A549 (cell line): ENCODE data around the gene POLD1. TPM values are rescaled to one million over a fixed set of nuclear protein-coding genes. Genes with fewer than 3 reads are reported as not detected.

Experiments
- ATAC-seq, 2 experiments: fragments of 200-7000 bp in 1 of 2; fragments of >200 bp in 1 of 2; cut with Nextera tagmentation in 1 of 2; cut with Tn5 transposase in 1 of 2; 3 replicates each; pipeline versions ENCODE4 v1.8.0 to v1.9.1; 2018 to 2020; ENCODE audit warnings: mild to moderate bottlenecking in 1 of 2, moderate library complexity in 1 of 2
- CTCF ChIA-PET: fragments of 300-600 bp; sonication (Branson Sonifier 250); formaldehyde crosslinking; extraction: SDS; loops from one replicate; lab custom pipeline; 2021; ENCODE audit warnings: antibody characterized with exemption, inconsistent platforms; lab: Yijun Ruan, JAX
- POLR2A ChIA-PET: fragments of 350-600 bp; formaldehyde crosslinking; extraction: SDS; loops from one replicate; lab custom pipeline; 2021; ENCODE audit warnings: antibody characterized with exemption, inconsistent platforms; lab: Yijun Ruan, JAX
- DNase-seq, 2 experiments: peaks; one replicate each; pipeline versions ENCODE4 v3.0.0 to v3.0.0-alpha.2; 2011 to 2016; ENCODE audit warnings: low read depth in 1 of 2, low spot score in 1 of 2
- FAIRE-seq: peaks from 2 replicates; lab custom pipeline; 2011; peaks lifted over from hg19 to GRCh38; lab: Jason Lieb, UNC
- H3K27ac ChIP-seq, 2 experiments: fragments of >200 bp; sonication (Bioruptor Twin); formaldehyde crosslinking; 3 replicates each; pipeline ENCODE4 v1.5.1; 2016 to 2017
- H3K4me1 ChIP-seq: fragments of >200 bp; sonication (Bioruptor Twin); formaldehyde crosslinking; 3 replicates; pipeline ENCODE4 v1.6.1; 2016
- H3K4me2 ChIP-seq: fragments of >200 bp; sonication (Bioruptor Twin); formaldehyde crosslinking; 3 replicates; pipeline ENCODE4 v1.6.1; 2016
- H3K4me3 ChIP-seq: fragments of >200 bp; sonication (Bioruptor Twin); formaldehyde crosslinking; 3 replicates; pipeline ENCODE4 v1.5.1; 2016
- H3K9me3 ChIP-seq: fragments of >200 bp; sonication (Bioruptor Twin); formaldehyde crosslinking; 3 replicates; pipeline ENCODE4 v1.6.1; 2016
- CTCF ChIP-seq: fragments of >200 bp; sonication (Bioruptor Twin); formaldehyde crosslinking; IDR thresholded peaks from 3 replicates; pipeline ENCODE4 v1.5.1; 2016
- EHMT2 ChIP-seq: fragments of 200-600 bp; sonication (generic); IDR thresholded peaks from 2 replicates; pipeline ENCODE4 v1.6.1; 2016; ENCODE audit warnings: antibody characterized with exemption, low read depth, mild to moderate bottlenecking, moderate library complexity
- EP300 ChIP-seq, 2 experiments: fragments of >200 bp; sonication (Bioruptor Twin); formaldehyde crosslinking; IDR thresholded peaks; 2 replicates in 1 of 2; 3 replicates in 1 of 2; pipeline ENCODE4 v1.6.1; 2016 to 2017
- ESRRA ChIP-seq: fragments of 150-350 bp; IDR thresholded peaks from 2 replicates; pipeline ENCODE4 v1.6.1; 2014; ENCODE audit warnings: mild to moderate bottlenecking, low read length, borderline replicate concordance
- GATA3 ChIP-seq: IDR thresholded peaks from 2 replicates; pipeline ENCODE4 v1.6.1; 2012; ENCODE audit warnings: borderline replicate concordance
- HDAC2 ChIP-seq: fragments of 200-600 bp; sonication (generic); IDR thresholded peaks from 2 replicates; pipeline ENCODE4 v1.6.1; 2016
- HEYL ChIP-seq: fragments of 250-450 bp; sonication (Bioruptor Pico); IDR thresholded peaks from 2 replicates; pipeline ENCODE4 v1.8.0; 2021; ENCODE audit warnings: mild to moderate bottlenecking, moderate library complexity
- HOXA7 ChIP-seq: fragments of 250-450 bp; sonication (Bioruptor Pico); IDR thresholded peaks from 2 replicates; pipeline ENCODE4 v1.5.0; 2020; ENCODE audit warnings: mild to moderate bottlenecking, moderate library complexity
- HOXB5 ChIP-seq: fragments of 250-450 bp; sonication (Bioruptor Pico); IDR thresholded peaks from 2 replicates; pipeline ENCODE4 v1.5.0; 2020; ENCODE audit warnings: mild to moderate bottlenecking, moderate library complexity
- JUN ChIP-seq, 2 experiments: fragments of >200 bp; sonication (Bioruptor Twin); formaldehyde crosslinking; IDR thresholded peaks; 2 replicates in 1 of 2; 3 replicates in 1 of 2; pipeline ENCODE4 v1.6.1; 2016 to 2017
- JUNB ChIP-seq: fragments of >200 bp; sonication (Bioruptor Twin); formaldehyde crosslinking; IDR thresholded peaks from 2 replicates; pipeline ENCODE4 v1.6.1; 2016
- MAX ChIP-seq: IDR thresholded peaks from 2 replicates; pipeline ENCODE4 v1.6.1; 2012
- NFE2L2 ChIP-seq: fragments of 150-350 bp; conservative IDR thresholded peaks from 2 replicates; pipeline ENCODE4 v1.6.1; 2014; ENCODE audit warnings: low read length
- NPAS2 ChIP-seq: fragments of 250-450 bp; sonication (Bioruptor Pico); IDR thresholded peaks from 2 replicates; pipeline ENCODE4 v1.8.0; 2022; ENCODE audit warnings: mild to moderate bottlenecking, moderate library complexity, borderline replicate concordance
- PBX3 ChIP-seq: IDR thresholded peaks from 2 replicates; pipeline ENCODE4 v1.6.1; 2012
- PHF8 ChIP-seq: fragments of 200-600 bp; sonication (generic); IDR thresholded peaks from 2 replicates; pipeline ENCODE4 v1.6.1; 2016; ENCODE audit warnings: low read depth, mild to moderate bottlenecking, antibody characterized with exemption, moderate library complexity, borderline replicate concordance
- RNF2 ChIP-seq: fragments of 200-600 bp; sonication (generic); IDR thresholded peaks from 2 replicates; pipeline ENCODE4 v1.6.1; 2016; ENCODE audit warnings: low read depth, mild to moderate bottlenecking, antibody characterized with exemption, moderate library complexity, borderline replicate concordance
- SMC3 ChIP-seq: fragments of >200 bp; sonication (Bioruptor Twin); formaldehyde crosslinking; IDR thresholded peaks from 3 replicates; pipeline ENCODE4 v1.6.1; 2018; ENCODE audit warnings: inconsistent platforms
- TFCP2L1 ChIP-seq: fragments of 250-450 bp; sonication (Bioruptor Pico); IDR thresholded peaks from 2 replicates; pipeline ENCODE4 v1.5.0; 2021; ENCODE audit warnings: mild to moderate bottlenecking
- TP53 ChIP-seq: fragments of 250-450 bp; sonication (Bioruptor Pico); IDR thresholded peaks from 2 replicates; pipeline ENCODE4 v1.5.0; 2021; ENCODE audit warnings: mild to moderate bottlenecking, moderate library complexity
- USF2 ChIP-seq: fragments of 450-650 bp; IDR thresholded peaks from 2 replicates; pipeline ENCODE4 v1.6.1; 2014; ENCODE audit warnings: antibody characterized with exemption
- ZNF302 ChIP-seq: fragments of 250-450 bp; sonication (Bioruptor Pico); IDR thresholded peaks from 2 replicates; pipeline ENCODE4 v1.9.0; 2021; ENCODE audit warnings: inconsistent platforms, mild to moderate bottlenecking, moderate library complexity
- WGBS: methylation state at CpG from one replicate; pipeline ENCODE4 v1.1.6; 2017; ENCODE audit errors: missing lambda C conversion rate; 5-methylcytosine and 5-hydroxymethylcytosine counted together
- polyA plus RNA-seq, 4 experiments: library from polyadenylated mRNA; depleted of rRNA in 3 of 4; stranded (reverse); fragments of >200 nt; fragmentation: RNase III in 1 of 4; extraction: RNeasy Plus Mini Kit Qiagen cat#74134 plus additional on column Dnase treatment in 1 of 4; gene quantifications; 2 replicates in 3 of 4; 3 replicates in 1 of 4; pipeline ENCODE4 v1.2.3, GENCODE V29; 2011 to 2017

Gene POLD1
- polyA plus RNA-seq, 2 of the 4 experiments (the other 2 are of a cell fraction): 26.1 to 88.8 TPM

- FAIRE-seq (no peak), ATAC-seq (peak in 1 of 2 experiments; percentile 34; a peak in 3 of 6 replicates), DNase-seq (no peak)
- no peak overlapping the region for H3K4me3 ChIP-seq
- no peaks in the 10 kb centered on the region for H3K9me3 ChIP-seq
- CTCF ChIA-PET: interaction anchor here (0.6 to 2.0 kb wide), 8 partner anchors 11 to 271 kb away, joined by 3 to 6 read pairs (median 4); no protein-coding TSS in a partner anchor
- POLR2A ChIA-PET: no interaction called here
- WGBS: 90% methylated on average over 13 of the region's 13 CpGs
- no peaks in the 10 kb centered on the region for H3K4me1 ChIP-seq
- TF ChIP-seq TFCP2L1 (CRISPR knock-in tag) (no peak), PHF8 (no peak), EP300 (IDR thresholded peaks at IDR 0.05) (no peak), TP53 (CRISPR knock-in tag) (no peak), JUN (IDR thresholded peaks at IDR 0.05) (no peak), HDAC2 (no peak), JUNB (no peak), HOXA7 (CRISPR knock-in tag) (no peak), SMC3 (no peak), PBX3 (no peak), GATA3 (no peak), ESRRA (no peak), HOXB5 (no peak), CTCF (no peak), MAX (no peak), EHMT2 (no peak), ZNF302 (CRISPR knock-in tag) (no peak), RNF2 (no peak)
- no peak overlapping the region for H3K27ac ChIP-seq
- no peak overlapping the region for H3K4me2 ChIP-seq
Measured at GRCh38 chr19:50398675-50399367, 14.7 kb downstream of the POLD1 start.

- 97% methylated on average over 10 of the region's 10 CpGs for WGBS
- DNase-seq (no peak), ATAC-seq (peak in 1 of 2 experiments; percentile 18; a peak in 3 of 6 replicates), FAIRE-seq (no peak)
- Histone ChIP-seq H3K4me1 (no peaks in the 10 kb centered on the region), H3K9me3 (no peaks in the 10 kb centered on the region), H3K4me3 (no peak overlapping the region), H3K4me2 (no peak overlapping the region), H3K27ac (no peak overlapping the region)
- CTCF ChIA-PET: interaction anchor here (0.6 to 2.0 kb wide), 6 partner anchors 12 to 370 kb away, joined by 3 to 6 read pairs (median 4); no protein-coding TSS in a partner anchor
- POLR2A ChIA-PET: no interaction called here
- TF ChIP-seq NPAS2 (CRISPR knock-in tag): no peak
- TF ChIP-seq HEYL (CRISPR knock-in tag): no peak
- TF ChIP-seq EHMT2: no peak
- TF ChIP-seq MAX: no peak
- no peak for TF ChIP-seq TP53 (CRISPR knock-in tag)
- no peak for TF ChIP-seq NFE2L2
- TF ChIP-seq USF2: no peak
- TF ChIP-seq RNF2: no peak
- TF ChIP-seq, all 56 proteins: peak for 0
Measured at GRCh38 chr19:50399368-50399745, 15.2 kb downstream of the POLD1 start.
